Muscle of back (tissue), 11 donors: ENCODE data around the gene POLR3G. TPM values are rescaled to one million over a fixed set of nuclear protein-coding genes. Genes with fewer than 3 reads are reported as not detected.

Experiments used
- DNase-seq, 3 donors: peaks; one replicate each; pipeline versions ENCODE4 v3.0.0 to v3.0.0-alpha.2; 2013
- polyA plus RNA-seq, 10 donors: library from polyadenylated mRNA; unstranded; fragments of 120-200 nt; gene quantifications; one replicate each; pipeline ENCODE4 v1.2.1, GENCODE V29; 2013; ENCODE audit not compliant: insufficient read length in 10 of 10

The POLR3G gene
- polyA plus RNA-seq, 10 donors, result 1.3 to 3.4 (median 1.9) TPM

- DNase-seq, result no peak
Measured at GRCh38 chr5:90549729-90550275, 75.1 kb downstream of the POLR3G start.

GRCh38 chr5:90550963-90551362 lies 76.3 kb downstream of the POLR3G start:
- no peak for DNase-seq

- no peak for DNase-seq
Measured at GRCh38 chr5:90551376-90551775, 76.7 kb downstream of the POLR3G start.

- DNase-seq, result no peak
Measured at GRCh38 chr5:90553711-90554110, 79.0 kb downstream of the POLR3G start.

GRCh38 chr5:90554358-90555006 lies 79.8 kb downstream of the POLR3G start:
- no peak for DNase-seq

GRCh38 chr5:90555666-90556065 lies 81.0 kb downstream of the POLR3G start:
- no peak for DNase-seq

GRCh38 chr5:90557391-90557790 lies 82.7 kb downstream of the POLR3G start:
- peak in 1 of 3 donors; percentile 5 for DNase-seq

- peak in 1 of 3 donors; percentile 8 for DNase-seq
Measured at GRCh38 chr5:90557871-90558270, 83.2 kb downstream of the POLR3G start.

GRCh38 chr5:90558344-90559192 lies 83.9 kb downstream of the POLR3G start, which contains the start of gene ADGRV1:
TSS of gene ADGRV1 (plus strand) at chr5:90558797. CDS start at chr5:90558896, 99 bp downstream.
- peak; percentile 6 to 42 (median 15) for DNase-seq

GRCh38 chr5:90560771-90561170 lies 86.1 kb downstream of the POLR3G start:
- DNase-seq, result no peak

GRCh38 chr5:90561766-90562165 lies 87.1 kb downstream of the POLR3G start:
- DNase-seq, result no peak

GRCh38 chr5:90562341-90562740 lies 87.7 kb downstream of the POLR3G start:
- DNase-seq, result no peak

GRCh38 chr5:90563108-90563507 lies 88.4 kb downstream of the POLR3G start:
- no peak for DNase-seq

Other genes with a start within 250 kb of the POLR3G start
- gene CETN3, start 65.1 kb upstream of the POLR3G start, polyA plus RNA-seq, result 10 to 100 TPM; 27.6 to 37.8 (median 33.5) TPM
- gene MBLAC2, start 93 bp upstream of the POLR3G start, polyA plus RNA-seq, result 1 to 10 TPM; 4.5 to 7.7 (median 5.5) TPM
- 10 to 100 TPM; 17.7 to 22.1 (median 19.8) TPM for gene LYSMD3, start 54.7 kb downstream of the POLR3G start, polyA plus RNA-seq
- 1 to 10 TPM in 5 of 10 donors, under 1 TPM in 5; 0.19 to 8.6 (median 0.98) TPM for gene ADGRV1, start 83.9 kb downstream of the POLR3G start, polyA plus RNA-seq